HG02642 (cell line): Measurements from ENCODE around the gene GRWD1.
A peak's percentile ranks its signal among the peaks of the same experiment; 100 is the strongest.
"Not testable (repeated sequence)": the region's sequence is repeated elsewhere in the genome, so short reads cannot be mapped to it uniquely, and the experiment has no call there.

ENCODE experiments used
- ATAC-seq: cut with Tn5 transposase; IDR thresholded peaks from one replicate; pipeline ENCODE4 v1.9.1; 2021; ENCODE audit warnings: mild to moderate bottlenecking; ENCODE audit not compliant: unreplicated experiment, poor library complexity

Gene GRWD1

GRCh38 chr19:48477067-48477685 is 31.4 kb downstream of the GRWD1 start:
- no peak for ATAC-seq

DNA sequence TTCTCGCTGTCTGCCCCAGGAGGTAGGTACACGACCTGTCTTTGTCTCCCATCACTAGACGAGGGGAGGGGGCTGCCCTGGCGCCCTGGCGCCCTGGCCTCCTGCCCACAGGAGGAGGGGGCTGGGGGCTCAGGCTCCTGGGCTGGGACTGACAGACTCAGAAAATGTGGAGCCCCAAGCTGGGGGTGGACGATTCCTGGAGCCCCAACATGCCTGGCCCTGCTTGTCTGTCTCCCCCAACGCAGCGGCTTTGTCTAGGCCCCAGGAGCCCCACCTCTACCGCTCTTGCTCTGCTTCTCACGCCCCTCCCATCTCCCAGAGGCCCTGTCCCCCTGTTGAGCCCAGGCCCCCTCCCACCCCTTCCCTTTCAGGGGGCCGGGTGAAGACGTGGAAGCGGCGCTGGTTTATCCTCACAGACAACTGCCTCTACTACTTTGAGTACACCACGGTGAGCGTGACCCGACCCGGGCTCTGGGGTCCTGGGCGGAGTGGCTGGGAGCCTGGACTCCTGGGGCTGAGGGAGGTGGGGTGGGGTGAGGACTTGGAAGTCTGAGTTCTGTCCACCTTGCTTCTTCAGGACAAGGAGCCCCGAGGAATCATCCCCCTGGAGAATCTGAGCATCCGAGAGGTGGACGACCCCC is 32.0 kb downstream of the GRWD1 start:
- ATAC-seq: no peak

- ATAC-seq: no peak
Observed at GRCh38 chr19:48478339-48479256, 32.8 kb downstream of the GRWD1 start.

- ATAC-seq: no peak
Observed at GRCh38 chr19:48479686-48480085, 33.9 kb downstream of the GRWD1 start.

DNA sequence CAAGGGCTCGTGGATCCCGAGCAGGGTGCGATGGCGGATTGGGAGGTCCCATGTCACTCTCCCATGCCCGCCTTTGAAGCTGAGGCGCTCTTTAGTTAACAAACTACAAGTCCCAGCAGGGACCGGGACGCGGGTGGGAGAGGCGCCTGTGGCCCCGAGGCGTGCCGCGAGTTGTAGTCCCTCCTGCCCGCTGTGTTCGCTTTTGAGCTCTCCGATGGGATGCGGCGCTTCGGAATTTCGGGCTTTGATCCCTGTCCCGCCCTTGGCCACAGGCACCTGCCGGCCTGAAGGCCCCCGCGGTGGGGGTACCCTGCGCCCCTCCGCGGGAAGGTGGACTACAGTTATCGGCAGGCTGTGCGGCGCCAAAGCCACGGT is 34.4 kb downstream of the GRWD1 start:
- no peak for ATAC-seq

GRCh38 chr19:48480558-48481500 is 35.0 kb downstream of the GRWD1 start:
- no peak for ATAC-seq

DNA sequence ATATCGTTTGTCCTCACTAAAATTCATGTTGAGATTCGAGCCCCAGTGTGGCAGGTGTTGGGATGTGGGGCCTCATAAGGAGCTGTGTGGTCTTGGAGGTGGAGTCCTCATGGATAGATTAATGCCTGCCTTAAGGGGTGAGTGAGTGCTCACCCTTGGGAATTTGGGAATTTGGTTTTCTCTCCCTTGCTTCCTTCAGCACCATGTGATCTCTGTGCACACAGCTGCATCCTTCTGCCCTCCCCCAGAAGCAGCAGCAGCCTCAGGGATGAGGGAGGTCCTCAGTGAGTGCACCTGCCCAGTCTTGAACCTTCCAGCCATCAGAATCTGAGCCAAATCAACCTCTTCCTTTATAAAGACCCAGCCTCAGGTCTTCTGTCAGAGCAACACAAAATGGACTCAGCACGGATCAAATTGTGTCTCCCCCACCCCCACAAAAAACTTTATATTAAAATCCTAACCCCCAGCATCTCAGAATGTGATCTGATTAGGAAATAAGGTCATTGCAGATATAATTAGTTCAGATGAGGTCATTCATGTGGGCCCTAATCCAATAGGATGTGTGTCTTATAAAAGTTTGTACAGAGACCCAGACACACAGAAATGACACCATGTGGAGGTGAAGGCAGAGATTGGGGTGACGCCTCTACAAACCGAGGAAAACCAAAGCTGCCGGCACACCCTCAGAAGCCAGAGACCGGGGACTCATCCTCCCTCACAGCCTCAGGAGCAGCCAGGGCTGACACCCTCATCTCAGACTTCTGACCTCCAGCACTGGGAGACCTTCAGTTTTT is 36.3 kb downstream of the GRWD1 start:
- no peak for ATAC-seq

GRCh38 chr19:48483301-48483700 is 37.5 kb downstream of the GRWD1 start:
- ATAC-seq: no peak

GRCh38 chr19:48484247-48484893 is 38.6 kb downstream of the GRWD1 start:
- ATAC-seq: no peak

DNA sequence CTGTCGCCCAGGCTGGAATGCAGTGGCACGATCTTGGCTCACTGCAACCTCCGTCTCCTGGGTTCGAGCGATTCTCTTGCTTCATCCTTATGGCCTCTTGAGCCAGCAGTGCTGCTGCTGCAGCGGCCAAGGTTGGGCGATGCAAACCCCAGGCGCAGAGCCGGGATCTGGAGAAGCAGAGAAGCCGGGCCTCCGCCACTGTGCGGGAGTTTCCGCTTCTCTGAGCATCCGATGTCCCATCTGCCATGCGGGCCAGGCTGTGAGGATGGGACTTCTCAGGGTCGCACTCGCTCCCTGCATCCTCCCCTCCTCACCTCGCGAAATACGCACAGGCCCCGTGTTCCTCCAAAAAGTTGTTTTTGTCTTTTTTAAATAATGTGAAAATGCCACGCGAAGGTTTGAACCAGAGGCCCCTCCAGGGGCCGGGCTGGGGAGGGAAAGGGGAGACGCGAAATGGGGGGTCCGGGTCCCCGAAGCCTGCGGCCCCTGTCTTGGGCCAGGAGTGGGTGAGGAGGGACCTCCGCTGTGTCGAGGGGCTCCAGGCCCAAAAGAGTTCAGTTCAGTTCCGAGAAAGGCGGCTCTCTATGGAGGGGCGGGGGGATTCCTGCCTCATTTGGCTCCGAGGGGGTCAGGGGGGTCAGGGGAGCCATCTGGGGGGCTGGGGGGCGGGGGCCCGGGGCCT is 39.3 kb downstream of the GRWD1 start:
- ATAC-seq: no peak

GRCh38 chr19:48486706-48487105 is 40.9 kb downstream of the GRWD1 start:
- ATAC-seq: not testable (repeated sequence)

- ATAC-seq: no peak
Observed at GRCh38 chr19:48487544-48487943, 41.8 kb downstream of the GRWD1 start.

DNA sequence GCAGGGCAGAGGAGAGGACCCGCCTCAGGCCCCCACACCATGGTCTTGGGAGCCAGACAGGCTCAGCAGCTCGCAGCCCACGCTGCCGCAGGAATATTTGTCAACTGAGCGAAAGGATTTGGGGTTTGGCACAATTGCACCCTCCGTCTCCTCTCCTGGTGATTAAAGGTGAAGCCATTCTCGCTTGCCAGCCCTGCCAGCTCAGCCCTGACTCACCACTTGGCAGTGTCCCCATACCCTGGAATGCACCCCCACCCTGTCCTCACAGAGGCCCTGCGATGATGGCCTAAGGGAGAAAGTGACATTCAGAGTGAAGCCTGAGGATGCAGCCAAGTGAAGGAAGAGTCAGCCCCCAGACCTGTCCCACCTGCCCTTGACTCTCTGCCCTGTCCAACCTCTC is 42.2 kb downstream of the GRWD1 start:
- ATAC-seq: no peak

GRCh38 chr19:48488478-48488877 is 42.7 kb downstream of the GRWD1 start:
- not testable (repeated sequence) for ATAC-seq

DNA sequence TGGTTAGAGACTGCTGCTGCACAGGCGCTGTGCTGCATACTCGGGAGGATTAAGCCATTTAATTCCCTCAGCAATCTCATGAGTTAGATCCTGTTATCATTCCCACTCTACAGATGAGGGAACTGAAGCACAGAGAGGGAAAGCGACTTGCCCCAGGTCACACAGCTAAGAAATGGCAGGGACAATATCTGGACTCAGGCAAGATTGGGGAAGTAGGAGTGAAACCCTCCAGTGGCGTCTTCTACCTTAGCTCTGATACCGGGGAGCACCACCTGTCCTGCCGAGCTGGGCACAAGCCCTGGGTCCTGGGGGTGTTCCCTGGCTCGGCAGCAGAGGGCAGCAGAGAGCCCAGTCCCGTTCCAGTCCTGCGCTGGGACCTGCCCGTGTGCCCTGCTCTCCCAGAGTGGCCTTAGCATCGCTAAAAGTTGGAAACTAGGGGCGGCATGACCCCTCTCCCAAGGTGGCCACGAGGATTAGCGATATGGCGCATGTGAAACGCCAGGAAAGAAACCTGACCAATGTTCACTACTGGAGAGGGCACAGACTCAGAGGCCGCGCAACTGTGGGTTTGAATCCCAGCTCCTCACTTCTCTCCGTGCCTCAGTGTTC is 43.9 kb downstream of the GRWD1 start:
- ATAC-seq: peak; percentile 34

DNA sequence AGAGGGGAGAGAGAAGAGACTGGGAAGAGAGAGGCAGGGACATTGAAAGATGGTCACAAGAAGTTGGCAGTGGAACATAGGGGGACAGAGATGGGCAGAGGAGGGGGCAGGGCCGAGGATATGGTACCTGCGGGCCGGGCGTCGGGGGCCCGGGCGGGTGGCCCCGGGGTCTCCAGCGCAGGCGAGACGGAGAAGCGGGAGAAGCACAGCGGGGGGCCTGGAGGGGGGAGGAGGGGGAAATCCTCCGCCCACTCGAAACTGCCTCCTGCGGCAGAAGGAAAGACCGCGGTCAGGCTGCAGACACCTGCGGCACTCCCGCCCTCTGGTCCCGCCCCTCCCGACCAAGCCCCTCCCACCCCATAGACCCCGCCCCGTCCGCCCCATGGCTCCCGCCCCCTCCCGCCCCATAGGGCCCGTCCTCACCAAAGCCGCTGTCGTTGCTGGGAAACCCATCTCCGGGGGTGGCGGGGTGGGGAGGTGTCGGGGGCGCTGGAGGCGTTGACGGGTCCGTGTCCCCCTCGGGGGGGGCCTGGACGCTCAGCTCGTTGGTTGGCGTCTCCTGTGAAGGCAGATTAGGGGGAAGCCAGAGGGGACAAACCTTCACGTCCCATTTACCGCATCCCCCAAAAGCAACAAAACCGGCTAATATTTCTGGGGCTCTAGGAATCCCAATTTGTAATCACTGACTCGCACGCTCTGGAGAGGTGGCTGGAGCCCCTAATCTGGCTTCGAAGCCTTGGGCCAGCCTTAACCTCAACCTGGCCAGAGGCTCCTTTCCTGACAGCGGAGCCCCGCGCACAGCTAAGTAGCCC is 45.4 kb downstream of the GRWD1 start:
- no peak for ATAC-seq

- ATAC-seq: no peak
Observed at GRCh38 chr19:48491793-48492123, 46.0 kb downstream of the GRWD1 start.
